HepG2 (cell line): Measurements from ENCODE around the gene BSN. TPM values are rescaled to one million over a fixed set of nuclear protein-coding genes. Genes with fewer than 3 reads are reported as not detected.

ENCODE experiments used
- ATAC-seq: fragments of 200-7000 bp; cut with Tn5 transposase; 3 replicates; pipeline ENCODE4 v1.9.1; 2020; ENCODE audit warnings: mild to moderate bottlenecking, moderate library complexity
- BruUV-seq: library from RNA; stranded (reverse); fragments of 400-500 nt; replicated peaks from 2 replicates; lab custom pipeline; 2021; lab: Mats Ljungman, UMichigan
- CTCF ChIA-PET: fragments of 300-600 bp; formaldehyde crosslinking; extraction: SDS; loops from one replicate; lab custom pipeline; 2021; ENCODE audit warnings: low total read pairs, inconsistent platforms, low intra/inter-chr PET ratio; lab: Yijun Ruan, JAX
- POLR2A ChIA-PET: fragments of 350-600 bp; sonication (Branson Sonifier 250); formaldehyde crosslinking; loops from one replicate; lab custom pipeline; 2020; ENCODE audit warnings: antibody characterized with exemption, inconsistent platforms; lab: Yijun Ruan, JAX
- DNase-seq: peaks from one replicate; pipeline ENCODE4 v3.0.0-alpha.2; 2015; ENCODE audit warnings: low spot score
- FAIRE-seq: peaks from 3 replicates; lab custom pipeline; 2011; peaks lifted over from hg19 to GRCh38; lab: Jason Lieb, UNC
- H2AFZ ChIP-seq: one replicate; pipeline ENCODE4 v1.6.1; 2011; ENCODE audit warnings: low read length, inconsistent platforms
- H3K27ac ChIP-seq: fragments of 300-600 bp; 3 replicates; pipeline ENCODE4 v1.8.0; 2011; ENCODE audit warnings: mixed run types, mild to moderate bottlenecking, mixed read lengths, low read length, inconsistent platforms; ENCODE audit not compliant: insufficient read depth; ENCODE audit errors: extremely low read length
- H3K27me3 ChIP-seq, 2 experiments: fragments of 200-600 bp in 1 of 2; 2 replicates in 1 of 2; 3 replicates in 1 of 2; pipeline versions ENCODE4 v1.6.0 to v1.8.0; 2011; ENCODE audit warnings: low read length in 2 of 2, mild to moderate bottlenecking in 2 of 2, moderate library complexity in 2 of 2, inconsistent platforms in 1 of 2; ENCODE audit not compliant: insufficient read depth in 2 of 2, control insufficient read depth in 1 of 2
- H3K36me3 ChIP-seq, 2 experiments: fragments of 200-600 bp in 1 of 2; replicated peaks in 1 of 2; 2 replicates in 1 of 2; 3 replicates in 1 of 2; pipeline versions ENCODE4 v1.5.1 to v1.8.0; 2011; ENCODE audit warnings: low read length in 2 of 2, inconsistent platforms in 1 of 2; ENCODE audit not compliant: insufficient read depth in 2 of 2, control insufficient read depth in 1 of 2
- H3K4me1 ChIP-seq: 2 replicates; pipeline ENCODE4 v1.5.1; 2012; ENCODE audit warnings: low read length, inconsistent platforms; ENCODE audit not compliant: insufficient read depth
- H3K4me2 ChIP-seq: 2 replicates; pipeline ENCODE4 v1.6.0; 2011; ENCODE audit warnings: low read depth, low read length, inconsistent platforms
- H3K4me3 ChIP-seq, 3 experiments: fragments of 200-600 bp in 1 of 3; sonication (generic), shearing (Covaris generic) in 1 of 3; replicated peaks in 1 of 3; 2 replicates each; pipeline ENCODE4 v1.5.1; 2011 to 2016; ENCODE audit warnings: low read length in 3 of 3, inconsistent platforms in 2 of 3, low read depth in 2 of 3, mild to moderate bottlenecking in 2 of 3, control low read depth in 1 of 3, mixed read lengths in 1 of 3; ENCODE audit not compliant: insufficient read depth in 1 of 3
- H3K79me2 ChIP-seq: one replicate; pipeline ENCODE4 v1.6.1; 2011; ENCODE audit warnings: low read length, inconsistent platforms; ENCODE audit not compliant: insufficient read depth
- H3K9ac ChIP-seq: 2 replicates; pipeline ENCODE4 v1.6.0; 2011; ENCODE audit warnings: mild to moderate bottlenecking, low read depth, low read length, inconsistent platforms; ENCODE audit not compliant: insufficient read depth
- H3K9me3 ChIP-seq: 2 replicates; pipeline ENCODE4 v1.5.1; 2012; ENCODE audit warnings: mild to moderate bottlenecking, low read length
- H4K20me1 ChIP-seq: 2 replicates; pipeline ENCODE4 v1.6.0; 2011; ENCODE audit warnings: inconsistent platforms, mild to moderate bottlenecking, low read length, moderate library complexity; ENCODE audit not compliant: insufficient read depth
- FOXP1 ChIP-seq, 2 experiments: fragments of 450-650 bp in 1 of 2; IDR thresholded peaks; 2 replicates each; pipeline ENCODE4 v1.6.1; 2017 to 2018; ENCODE audit warnings: antibody characterized with exemption in 1 of 2
- KAT8 ChIP-seq: IDR thresholded peaks from 2 replicates; pipeline ENCODE4 v1.6.1; 2016; ENCODE audit warnings: missing genetic modification reagents, missing compliant biosample characterization
- KLF11 ChIP-seq: IDR thresholded peaks from 2 replicates; pipeline ENCODE4 v1.6.1; 2016; ENCODE audit warnings: missing compliant biosample characterization
- NR1H2 ChIP-seq: sonication (generic); formaldehyde crosslinking; IDR thresholded peaks from 2 replicates; pipeline ENCODE4 v1.8.1; 2022; ENCODE audit warnings: low read depth, missing genetic modification reagents, borderline replicate concordance
- REL ChIP-seq: sonication (generic); formaldehyde crosslinking; conservative IDR thresholded peaks from 2 replicates; pipeline ENCODE4 v1.8.0; 2022; ENCODE audit warnings: mild to moderate bottlenecking, missing genetic modification reagents, moderate library complexity
- RXRB ChIP-seq: IDR thresholded peaks from 2 replicates; pipeline ENCODE4 v1.6.1; 2016; ENCODE audit warnings: borderline replicate concordance, missing genetic modification reagents, missing compliant biosample characterization
- SNAI1 ChIP-seq: sonication (generic); formaldehyde crosslinking; IDR thresholded peaks from 2 replicates; pipeline ENCODE4 v1.5.0; 2020; ENCODE audit warnings: mild to moderate bottlenecking, missing genetic modification reagents, borderline replicate concordance
- SOX6 ChIP-seq, 2 experiments: fragments of 450-650 bp in 1 of 2; sonication (generic) in 1 of 2; formaldehyde crosslinking in 1 of 2; IDR thresholded peaks; 2 replicates each; pipeline versions ENCODE4 v1.4.0 to v1.6.1; 2017 to 2020; ENCODE audit warnings: antibody characterized with exemption in 1 of 2, mild to moderate bottlenecking in 1 of 2, missing genetic modification reagents in 1 of 2
- ZFY ChIP-seq: sonication (generic); formaldehyde crosslinking; IDR thresholded peaks from 2 replicates; pipeline ENCODE4 v1.4.0; 2020; ENCODE audit warnings: missing genetic modification reagents
- ZNF343 ChIP-seq: sonication (generic); formaldehyde crosslinking; IDR thresholded peaks from 2 replicates; pipeline ENCODE4 v1.4.0; 2020; ENCODE audit warnings: mild to moderate bottlenecking, missing genetic modification reagents
- ZNF510 ChIP-seq: sonication (generic); formaldehyde crosslinking; IDR thresholded peaks from 2 replicates; pipeline ENCODE4 v1.4.0; 2020; ENCODE audit warnings: low read depth, mild to moderate bottlenecking, missing genetic modification reagents
- ZNF574 ChIP-seq: sonication (generic); formaldehyde crosslinking; IDR thresholded peaks from 2 replicates; pipeline ENCODE4 v1.4.0; 2020; ENCODE audit warnings: missing genetic modification reagents
- ZNF768 ChIP-seq: sonication (generic); formaldehyde crosslinking; IDR thresholded peaks from 2 replicates; pipeline ENCODE4 v1.4.0; 2020; ENCODE audit warnings: missing genetic modification reagents
- ZNF777 ChIP-seq: sonication (generic); formaldehyde crosslinking; IDR thresholded peaks from 2 replicates; pipeline ENCODE4 v1.4.0; 2020; ENCODE audit warnings: missing genetic modification reagents
- ZNF781 ChIP-seq: sonication (generic); formaldehyde crosslinking; IDR thresholded peaks from 2 replicates; pipeline ENCODE4 v1.5.1; 2020; ENCODE audit warnings: borderline replicate concordance, mild to moderate bottlenecking, missing genetic modification reagents; ENCODE audit errors: not compliant biosample characterization
- ZNF788 ChIP-seq: sonication (generic); formaldehyde crosslinking; IDR thresholded peaks from 2 replicates; pipeline ENCODE4 v1.5.0; 2020; ENCODE audit warnings: mild to moderate bottlenecking, missing genetic modification reagents, borderline replicate concordance
- WGBS: methylation state at CpG from one replicate; pipeline ENCODE4 v1.1.6; 2017; ENCODE audit warnings: low lambda C conversion rate; 5-methylcytosine and 5-hydroxymethylcytosine counted together
- in situ Hi-C: cut with HindIII; loops from 2 replicates; pipeline ENCODE4 v1.10.0; 2017; ENCODE audit warnings: low pct_unique_long_range_greater_than_20kb; ENCODE audit not compliant: extremely low pct_ligation_motif_present
- intact Hi-C: fragments of 100-400 bp; cut with micrococcal nuclease; formaldehyde crosslinking; loops from one replicate; pipeline ENCODE4 v1.10.0; 2022; ENCODE audit not compliant: unreplicated experiment
- polyA plus RNA-seq, 8 experiments: library from polyadenylated mRNA; depleted of rRNA in 3 of 8; stranded (reverse) in 7 of 8; unstranded in 1 of 8; fragments of >200 nt; fragmentation: Illumina TruSeq in 4 of 8; extraction: Trizol in 4 of 8; gene quantifications; 2 replicates each; pipeline versions ENCODE4 v1.2.1 to v1.2.3, GENCODE V29; 2011 to 2016; ENCODE audit warnings: low read depth in 4 of 8, missing spikeins in 1 of 8, mixed read lengths in 1 of 8; ENCODE audit not compliant: insufficient read depth in 1 of 8
- total RNA-seq, 5 experiments: library from RNA; depleted of rRNA; stranded (reverse); fragments of >200 nt; fragmentation: Illumina TruSeq; extraction: Trizol; gene quantifications; 2 replicates each; pipeline ENCODE4 v1.2.3, GENCODE V29; 2016; ENCODE audit warnings: low read depth in 1 of 5
- TF ChIP-seq, protein P1 (sequence below): sonication (generic); formaldehyde crosslinking; IDR thresholded peaks from 2 replicates; pipeline ENCODE4 v1.4.0; 2020; ENCODE audit warnings: missing genetic modification reagents, borderline replicate concordance

BSN gene
- total and polyA plus RNA-seq, 2 of the 13 experiments (the other 11 are each of a cell fraction or from before 2014, with no cell fraction given) = 0.42 to 0.86 TPM

DNA sequence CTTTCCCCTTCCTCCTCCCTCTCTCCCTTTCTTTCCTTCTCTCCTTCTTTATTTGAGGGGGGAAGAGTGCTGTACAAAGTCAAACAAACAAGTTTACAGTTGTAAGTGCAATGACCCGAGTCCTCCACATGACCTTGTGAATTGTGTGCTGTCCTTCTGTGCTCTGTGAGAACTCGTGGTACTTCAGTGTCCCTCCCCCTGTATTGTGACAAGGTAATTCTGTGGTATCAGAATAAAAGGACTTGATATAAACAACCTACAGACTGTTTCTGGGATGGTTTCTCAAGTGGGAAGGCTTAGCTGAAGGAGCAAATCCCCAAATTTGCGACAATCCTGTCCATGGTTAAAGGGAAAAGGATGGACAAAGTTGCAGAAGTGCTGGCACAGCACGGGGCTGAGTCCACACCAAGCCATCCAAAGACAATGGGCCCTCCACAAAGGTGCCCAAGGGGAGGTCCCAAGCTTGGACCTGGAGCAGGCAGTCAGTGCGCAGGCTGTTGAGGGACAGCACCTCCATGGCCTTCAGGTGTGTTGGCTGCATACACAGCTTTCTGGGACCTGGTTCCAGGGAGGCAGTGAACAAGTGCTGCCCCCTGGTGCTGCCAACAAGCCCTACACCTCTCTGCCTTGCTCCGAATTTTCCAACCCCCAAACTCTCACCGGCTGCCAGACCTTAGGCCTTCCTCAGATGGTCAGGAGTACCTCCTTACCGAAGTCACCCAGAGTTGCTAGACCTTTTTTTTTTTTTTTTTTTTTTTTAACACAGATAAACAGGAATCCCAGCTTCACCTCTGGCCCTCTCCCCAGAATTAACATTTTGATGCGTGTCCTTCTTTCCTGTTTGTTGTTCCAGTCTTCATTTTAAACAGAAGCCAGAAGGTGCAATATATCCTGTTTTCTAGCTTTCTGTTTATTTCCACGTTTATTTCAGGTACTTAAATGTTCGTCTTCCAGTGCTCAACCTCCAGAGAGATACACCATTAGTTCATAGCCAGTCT, 117.3 kb downstream of the BSN start:
- no TSS peak for BruUV-seq
- H3K27ac ChIP-seq = peak overlapping the region; percentile 57
- no peaks in the 10 kb centered on the region for H3K9me3 ChIP-seq
- H3K9ac ChIP-seq = no peak overlapping the region; the same call in 1 of the 2 replicates
- in situ Hi-C loops = loop anchor here (5.0 to 10.0 kb wide), 2 partner anchors 107 to 134 kb away; no protein-coding TSS in a partner anchor
- intact Hi-C loops = loop anchor here (1.0 to 5.0 kb wide), 4 partner anchors 64 to 217 kb away; no protein-coding TSS in a partner anchor
- peaks cover 17% of the 10 kb centered on the region for H3K79me2 ChIP-seq
- no peaks in the 10 kb centered on the region for H3K27me3 ChIP-seq
- H2AFZ ChIP-seq = no peak overlapping the region
- peak; percentile 18 for ATAC-seq
- H3K36me3 ChIP-seq = peaks cover 4 to 10% of the 10 kb centered on the region in 2 experiments; a peak in 4 of 5 replicates
- peak; percentile 76 for DNase-seq
- H3K4me2 ChIP-seq = peak overlapping the region; percentile 68
- ChIA-PET POLR2A (interaction anchor here (0.6 to 3.3 kb wide), 10 partner anchors 17 to 954 kb away, joined by 3 to 98 read pairs (median 4); partner anchors contain the start of genes DAG1, MST1, RNF123 and USP4), CTCF (interaction anchor here (1.2 to 2.7 kb wide), 3 partner anchors 105 to 217 kb away, joined by 5 to 31 read pairs (median 10); no protein-coding TSS in a partner anchor)
- H4K20me1 ChIP-seq = no peaks in the 10 kb centered on the region
- WGBS = 23% methylated on average over 10 of the region's 11 CpGs
- H3K4me3 ChIP-seq = peak overlapping the region in 1 of 3 experiments; percentile 32; a peak in 1 of 6 replicates
- peak; percentile 92 for FAIRE-seq
- H3K4me1 ChIP-seq = peaks cover 86% of the 10 kb centered on the region
- TF ChIP-seq KAT8 (CRISPR knock-in tag) (peak; percentile 29; the same call in 1 of the 2 replicates), SOX6 (IDR thresholded peaks at IDR 0.05) (no peak), SOX6 (CRISPR knock-in tag; IDR thresholded peaks at IDR 0.05) (peak; percentile 94), ZNF768 (CRISPR knock-in tag) (peak; percentile 80), SNAI1 (CRISPR knock-in tag) (0 out of 2 replicates have a peak, but pooled peaks have one; percentile 37), ZNF574 (CRISPR knock-in tag) (peak; percentile 20; the same call in 1 of the 2 replicates), ZNF777 (no peak), ZNF510 (no peak), RXRB (CRISPR knock-in tag) (peak; percentile 95), ZNF788 (CRISPR knock-in tag) (peak; percentile 69; the same call in 1 of the 2 replicates), ZNF781 (CRISPR knock-in tag) (peak; percentile 46), ZFY (CRISPR knock-in tag) (peak; percentile 52), FOXP1 (IDR thresholded peaks at IDR 0.05) (no peak), FOXP1 (CRISPR knock-in tag; IDR thresholded peaks at IDR 0.05) (peak; percentile 90), NR1H2 (CRISPR knock-in tag) (no peak), KLF11 (CRISPR knock-in tag) (no peak), REL (CRISPR knock-in tag) (no peak), ZNF343 (no peak)
- TF ChIP-seq, protein P1, sequence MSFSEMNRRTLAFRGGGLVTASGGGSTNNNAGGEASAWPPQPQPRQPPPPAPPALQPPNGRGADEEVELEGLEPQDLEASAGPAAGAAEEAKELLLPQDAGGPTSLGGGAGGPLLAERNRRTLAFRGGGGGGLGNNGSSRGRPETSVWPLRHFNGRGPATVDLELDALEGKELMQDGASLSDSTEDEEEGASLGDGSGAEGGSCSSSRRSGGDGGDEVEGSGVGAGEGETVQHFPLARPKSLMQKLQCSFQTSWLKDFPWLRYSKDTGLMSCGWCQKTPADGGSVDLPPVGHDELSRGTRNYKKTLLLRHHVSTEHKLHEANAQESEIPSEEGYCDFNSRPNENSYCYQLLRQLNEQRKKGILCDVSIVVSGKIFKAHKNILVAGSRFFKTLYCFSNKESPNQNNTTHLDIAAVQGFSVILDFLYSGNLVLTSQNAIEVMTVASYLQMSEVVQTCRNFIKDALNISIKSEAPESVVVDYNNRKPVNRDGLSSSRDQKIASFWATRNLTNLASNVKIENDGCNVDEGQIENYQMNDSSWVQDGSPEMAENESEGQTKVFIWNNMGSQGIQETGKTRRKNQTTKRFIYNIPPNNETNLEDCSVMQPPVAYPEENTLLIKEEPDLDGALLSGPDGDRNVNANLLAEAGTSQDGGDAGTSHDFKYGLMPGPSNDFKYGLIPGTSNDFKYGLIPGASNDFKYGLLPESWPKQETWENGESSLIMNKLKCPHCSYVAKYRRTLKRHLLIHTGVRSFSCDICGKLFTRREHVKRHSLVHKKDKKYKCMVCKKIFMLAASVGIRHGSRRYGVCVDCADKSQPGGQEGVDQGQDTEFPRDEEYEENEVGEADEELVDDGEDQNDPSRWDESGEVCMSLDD (CRISPR knock-in tag) = no peak
